Measurements from ENCODE around the gene RASGEF1C.

- TF ChIP-seq POLR2A (IDR thresholded peaks at IDR 0.05; ENCODE audit: low read length) = no peak
- TF ChIP-seq GATA1 (IDR thresholded peaks at IDR 0.05; ENCODE audit: low read depth, low read length) = no peak
Measured at GRCh38 chr5:180230017-180230416, 21.0 kb upstream of the RASGEF1C start.

Measured in erythroblast (primary cell).